GM12875 (cell line): ENCODE results near the gene CFAP92.

Experiments used
- H3K4me3 ChIP-seq: one replicate; pipeline ENCODE4 v1.5.1; 2011; ENCODE audit warnings: low read depth, low read length, control low read depth
- TF ChIP-seq, protein P1 (sequence below): IDR thresholded peaks from 2 replicates; pipeline ENCODE4 v1.5.1; 2011; ENCODE audit warnings: low read depth, mild to moderate bottlenecking, control low read depth, inconsistent platforms, low read length, moderate library complexity, borderline replicate concordance; ENCODE audit not compliant: insufficient read depth

The CFAP92 gene

DNA sequence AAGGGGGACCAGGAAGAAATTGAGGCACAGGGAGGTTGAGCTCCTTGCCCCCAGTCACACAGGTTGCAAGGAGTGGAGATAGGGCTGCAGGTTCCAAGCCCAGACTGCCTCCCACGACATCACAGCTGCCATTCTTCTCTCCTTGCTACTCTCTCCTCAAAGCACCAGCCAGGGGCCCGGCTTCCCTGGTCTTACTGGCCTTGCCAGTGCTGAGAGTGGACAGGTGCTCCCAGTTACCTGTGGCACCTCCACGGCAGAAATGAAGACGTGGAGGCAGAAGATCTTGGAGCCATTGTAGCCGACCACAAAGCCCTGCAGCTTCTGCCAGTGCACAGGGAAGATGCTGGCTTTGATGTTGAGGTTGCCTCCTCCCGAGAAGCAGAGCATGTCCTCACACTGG lies 132.4 kb downstream of the CFAP92 start:
- H3K4me3 ChIP-seq = no peak overlapping the region
- TF ChIP-seq, protein P1, sequence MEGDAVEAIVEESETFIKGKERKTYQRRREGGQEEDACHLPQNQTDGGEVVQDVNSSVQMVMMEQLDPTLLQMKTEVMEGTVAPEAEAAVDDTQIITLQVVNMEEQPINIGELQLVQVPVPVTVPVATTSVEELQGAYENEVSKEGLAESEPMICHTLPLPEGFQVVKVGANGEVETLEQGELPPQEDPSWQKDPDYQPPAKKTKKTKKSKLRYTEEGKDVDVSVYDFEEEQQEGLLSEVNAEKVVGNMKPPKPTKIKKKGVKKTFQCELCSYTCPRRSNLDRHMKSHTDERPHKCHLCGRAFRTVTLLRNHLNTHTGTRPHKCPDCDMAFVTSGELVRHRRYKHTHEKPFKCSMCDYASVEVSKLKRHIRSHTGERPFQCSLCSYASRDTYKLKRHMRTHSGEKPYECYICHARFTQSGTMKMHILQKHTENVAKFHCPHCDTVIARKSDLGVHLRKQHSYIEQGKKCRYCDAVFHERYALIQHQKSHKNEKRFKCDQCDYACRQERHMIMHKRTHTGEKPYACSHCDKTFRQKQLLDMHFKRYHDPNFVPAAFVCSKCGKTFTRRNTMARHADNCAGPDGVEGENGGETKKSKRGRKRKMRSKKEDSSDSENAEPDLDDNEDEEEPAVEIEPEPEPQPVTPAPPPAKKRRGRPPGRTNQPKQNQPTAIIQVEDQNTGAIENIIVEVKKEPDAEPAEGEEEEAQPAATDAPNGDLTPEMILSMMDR = no peak
